HUES6 (cell line): Measurements from ENCODE around the gene COL4A1.

Source experiments
- H3K27ac ChIP-seq: 2 replicates; pipeline ENCODE4 v1.7.0; 2013; ENCODE audit warnings: low read depth, mild to moderate bottlenecking, low read length, inconsistent platforms
- H3K27me3 ChIP-seq: 2 replicates; pipeline ENCODE4 v1.6.1; 2013; ENCODE audit warnings: low read length; ENCODE audit not compliant: control insufficient read depth, insufficient read depth
- H3K36me3 ChIP-seq: 2 replicates; pipeline ENCODE4 v1.6.1; 2013; ENCODE audit warnings: low read length; ENCODE audit not compliant: control insufficient read depth, insufficient read depth
- H3K4me1 ChIP-seq: 2 replicates; pipeline ENCODE4 v1.6.1; 2013; ENCODE audit warnings: low read length; ENCODE audit not compliant: control insufficient read depth, insufficient read depth
- H3K4me3 ChIP-seq: 2 replicates; pipeline ENCODE4 v1.5.1; 2013; ENCODE audit warnings: low read depth, low read length
- H3K9ac ChIP-seq: one replicate; pipeline ENCODE4 v1.6.1; 2013; ENCODE audit warnings: mild to moderate bottlenecking, low read length
- H3K9me3 ChIP-seq: 2 replicates; pipeline ENCODE4 v1.6.1; 2013; ENCODE audit warnings: low read depth, low read length; ENCODE audit not compliant: control insufficient read depth, insufficient read depth

Gene COL4A1

GRCh38 chr13:110340812-110341444 lies 34.0 kb upstream of the COL4A1 start:
- Histone ChIP-seq H3K27ac (no peak overlapping the region), H3K36me3 (no peaks in the 10 kb centered on the region), H3K27me3 (no peaks in the 10 kb centered on the region), H3K9me3 (no peaks in the 10 kb centered on the region), H3K4me1 (peaks cover 52% of the 10 kb centered on the region), H3K4me3 (no peak overlapping the region), H3K9ac (peak overlapping the region; percentile 17)

DNA sequence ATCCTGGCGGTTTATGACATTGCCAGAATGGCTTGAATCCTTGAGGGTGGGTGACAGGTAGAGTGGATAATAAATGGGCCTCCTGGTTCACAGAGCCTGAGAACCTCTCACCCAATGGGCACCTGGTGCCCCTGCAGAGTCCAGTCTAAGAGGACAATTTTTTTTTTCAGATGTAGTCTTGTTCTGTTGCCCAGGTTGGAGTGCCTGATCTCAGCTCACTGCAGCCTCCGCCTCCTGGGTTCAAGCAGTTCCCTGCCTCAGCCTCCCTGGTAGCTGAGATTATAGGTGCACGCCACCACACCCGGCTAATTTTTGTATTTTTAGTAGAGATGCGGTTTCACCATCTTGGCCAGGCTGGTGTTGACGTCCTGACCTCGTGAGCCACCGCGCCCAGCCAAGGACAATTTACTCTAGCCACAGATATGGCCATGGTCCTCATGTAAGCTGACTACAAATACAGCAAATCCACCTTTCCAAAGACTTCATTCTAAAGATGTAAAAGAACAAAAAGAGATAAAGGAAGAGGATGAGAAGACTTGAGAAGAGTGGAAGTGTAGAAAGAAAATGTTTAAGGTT lies 33.1 kb upstream of the COL4A1 start:
- no peaks in the 10 kb centered on the region for H3K27me3 ChIP-seq
- H3K36me3 ChIP-seq: peaks cover under 1% of the 10 kb centered on the region; the same call in 1 of the 2 replicates
- no peaks in the 10 kb centered on the region for H3K9me3 ChIP-seq
- no peak overlapping the region for H3K27ac ChIP-seq
- no peak overlapping the region for H3K4me3 ChIP-seq
- H3K4me1 ChIP-seq: peaks cover 52% of the 10 kb centered on the region
- H3K9ac ChIP-seq: no peak overlapping the region

DNA sequence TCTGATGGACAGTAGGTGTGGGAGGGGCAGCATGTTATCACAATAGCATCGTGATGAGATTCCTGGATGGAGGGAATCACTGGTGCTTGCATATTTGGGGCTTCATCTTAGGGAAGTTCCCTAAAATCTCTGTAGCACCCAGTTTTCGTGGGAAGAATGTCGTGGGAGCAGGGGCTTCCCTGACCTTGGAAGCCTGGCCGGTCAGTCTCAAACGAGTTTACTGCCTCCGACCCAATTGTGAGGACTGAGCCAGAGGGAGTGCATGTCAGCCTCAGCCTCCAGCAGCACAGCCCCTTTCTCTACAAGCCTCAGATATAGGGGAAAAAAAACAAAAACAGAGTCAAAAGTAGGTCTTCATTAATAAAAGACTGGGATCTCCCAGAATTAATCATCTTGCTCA lies 32.3 kb upstream of the COL4A1 start:
- Histone ChIP-seq H3K9me3 (no peaks in the 10 kb centered on the region), H3K36me3 (peaks cover 9% of the 10 kb centered on the region), H3K27me3 (no peaks in the 10 kb centered on the region), H3K9ac (no peak overlapping the region), H3K27ac (no peak overlapping the region), H3K4me3 (no peak overlapping the region), H3K4me1 (peaks cover 52% of the 10 kb centered on the region)

DNA sequence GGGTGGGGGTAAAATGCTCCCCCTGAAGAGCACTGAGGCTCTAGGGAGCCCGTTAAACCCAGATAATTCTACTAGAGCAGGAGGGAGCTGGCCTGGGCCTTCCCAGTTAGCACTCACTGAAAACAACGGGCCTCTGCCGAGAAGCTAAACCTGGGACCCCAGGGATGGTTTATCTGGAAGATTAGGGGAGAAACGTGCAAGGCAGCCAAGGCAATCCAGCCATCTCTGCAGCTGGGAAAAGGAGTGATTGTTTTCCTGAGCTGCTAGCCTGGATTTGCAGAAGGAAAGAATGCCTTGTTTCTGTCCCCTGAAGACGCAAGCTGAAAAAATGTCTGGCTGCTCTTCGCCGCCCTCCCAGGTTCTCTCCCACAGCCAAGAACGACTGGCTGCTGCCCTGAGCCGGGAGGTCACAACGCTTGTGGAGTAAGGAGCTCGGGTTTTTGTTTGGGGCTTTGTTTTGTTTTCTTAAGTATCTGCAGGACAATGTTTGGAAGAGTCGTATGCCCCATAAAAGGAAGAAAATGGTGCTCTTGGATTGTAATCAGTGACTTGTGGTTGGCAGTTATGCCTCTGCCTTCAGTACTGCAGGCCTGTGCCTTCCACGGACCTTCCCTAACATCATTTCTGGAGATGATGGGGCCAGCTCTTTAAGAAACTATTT lies 31.6 kb upstream of the COL4A1 start:
- Histone ChIP-seq H3K4me1 (peaks cover 52% of the 10 kb centered on the region), H3K9me3 (no peaks in the 10 kb centered on the region), H3K36me3 (peaks cover 12% of the 10 kb centered on the region), H3K9ac (no peak overlapping the region), H3K27me3 (no peaks in the 10 kb centered on the region), H3K4me3 (no peak overlapping the region), H3K27ac (peak overlapping the region; percentile 47)

GRCh38 chr13:110337247-110337646 lies 30.3 kb upstream of the COL4A1 start:
- H3K36me3 ChIP-seq: peaks cover 15% of the 10 kb centered on the region
- no peaks in the 10 kb centered on the region for H3K9me3 ChIP-seq
- no peaks in the 10 kb centered on the region for H3K27me3 ChIP-seq
- no peak overlapping the region for H3K4me3 ChIP-seq
- no peak overlapping the region for H3K27ac ChIP-seq
- H3K9ac ChIP-seq: no peak overlapping the region
- peaks cover 40% of the 10 kb centered on the region for H3K4me1 ChIP-seq

DNA sequence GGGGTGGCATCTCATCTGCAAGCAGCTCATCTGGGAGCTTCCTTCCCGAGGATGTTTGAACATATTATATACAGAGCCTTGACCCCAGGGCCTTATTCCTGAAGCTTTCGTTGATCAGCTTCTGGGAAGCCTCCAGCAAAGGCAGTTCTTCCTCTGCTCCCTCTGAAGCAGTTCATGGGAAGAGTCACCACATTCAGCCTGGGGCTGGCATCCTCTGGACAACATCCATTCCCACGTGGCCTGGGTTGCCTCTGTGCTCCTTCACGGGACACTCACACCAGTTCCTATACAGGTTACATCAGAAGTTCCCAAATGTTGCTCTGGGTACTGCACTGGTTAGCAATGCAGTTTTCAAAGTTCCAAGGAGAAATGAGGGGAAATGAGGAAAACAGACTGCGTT lies 29.7 kb upstream of the COL4A1 start:
- H3K9ac ChIP-seq: no peak overlapping the region
- peaks cover 36% of the 10 kb centered on the region for H3K4me1 ChIP-seq
- H3K9me3 ChIP-seq: no peaks in the 10 kb centered on the region
- H3K4me3 ChIP-seq: no peak overlapping the region
- H3K36me3 ChIP-seq: peaks cover 15% of the 10 kb centered on the region
- no peak overlapping the region for H3K27ac ChIP-seq
- no peaks in the 10 kb centered on the region for H3K27me3 ChIP-seq

GRCh38 chr13:110336108-110336507 lies 29.2 kb upstream of the COL4A1 start:
- H3K27ac ChIP-seq: no peak overlapping the region
- H3K9ac ChIP-seq: no peak overlapping the region
- H3K36me3 ChIP-seq: peaks cover 15% of the 10 kb centered on the region
- no peaks in the 10 kb centered on the region for H3K9me3 ChIP-seq
- H3K4me3 ChIP-seq: no peak overlapping the region
- peaks cover 31% of the 10 kb centered on the region for H3K4me1 ChIP-seq
- H3K27me3 ChIP-seq: no peaks in the 10 kb centered on the region

- Histone ChIP-seq H3K27ac (no peak overlapping the region), H3K36me3 (peaks cover 15% of the 10 kb centered on the region), H3K4me1 (peaks cover 28% of the 10 kb centered on the region), H3K9me3 (no peaks in the 10 kb centered on the region), H3K27me3 (no peaks in the 10 kb centered on the region), H3K4me3 (no peak overlapping the region), H3K9ac (no peak overlapping the region)
These were observed 28.0 kb upstream of the COL4A1 start for GRCh38 chr13:110334841-110335490.

GRCh38 chr13:110334256-110334655 lies 27.3 kb upstream of the COL4A1 start:
- H3K27me3 ChIP-seq: no peaks in the 10 kb centered on the region
- peaks cover 35% of the 10 kb centered on the region for H3K4me1 ChIP-seq
- H3K27ac ChIP-seq: no peak overlapping the region
- H3K4me3 ChIP-seq: no peak overlapping the region
- H3K9ac ChIP-seq: no peak overlapping the region
- H3K9me3 ChIP-seq: no peaks in the 10 kb centered on the region
- H3K36me3 ChIP-seq: peaks cover 15% of the 10 kb centered on the region

GRCh38 chr13:110333837-110334236 lies 26.9 kb upstream of the COL4A1 start:
- Histone ChIP-seq H3K4me3 (no peak overlapping the region), H3K27me3 (no peaks in the 10 kb centered on the region)

DNA sequence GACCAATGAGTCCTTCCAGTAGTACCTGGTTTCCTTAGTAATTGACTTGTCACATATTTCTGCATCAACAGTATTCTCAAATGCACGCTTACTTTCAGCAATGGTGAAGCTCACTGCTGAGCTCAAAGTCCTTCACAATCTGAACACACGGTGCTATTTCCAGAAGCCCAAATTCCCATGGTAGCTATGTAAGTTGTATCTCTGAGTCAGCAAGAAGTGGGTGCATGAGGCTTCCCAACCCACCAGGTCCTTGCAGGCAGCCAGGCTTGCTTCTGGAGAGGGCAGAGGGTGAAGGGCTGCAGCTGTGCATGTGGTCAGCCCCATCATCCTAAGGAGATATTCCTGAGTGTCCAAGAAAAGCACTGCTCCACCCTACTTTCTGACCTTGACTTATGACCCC lies 25.8 kb upstream of the COL4A1 start:
- peaks cover 15% of the 10 kb centered on the region for H3K36me3 ChIP-seq
- H3K4me1 ChIP-seq: peaks cover 24% of the 10 kb centered on the region
- no peak overlapping the region for H3K27ac ChIP-seq
- H3K9me3 ChIP-seq: no peaks in the 10 kb centered on the region
- H3K27me3 ChIP-seq: no peaks in the 10 kb centered on the region
- H3K9ac ChIP-seq: no peak overlapping the region
- no peak overlapping the region for H3K4me3 ChIP-seq

More at GRCh38 chr13:110333837-110334236, 26.9 kb upstream of the COL4A1 start:
- H3K9me3 ChIP-seq: no peaks in the 10 kb centered on the region
- peaks cover 15% of the 10 kb centered on the region for H3K36me3 ChIP-seq
- no peak overlapping the region for H3K9ac ChIP-seq
- peaks cover 31% of the 10 kb centered on the region for H3K4me1 ChIP-seq
- no peak overlapping the region for H3K27ac ChIP-seq
